ENCODE data around the gene FAM133A. TPM values are rescaled to one million over a fixed set of nuclear protein-coding genes. Genes with fewer than 3 reads are reported as not detected.
A peak's percentile ranks its signal among the peaks of the same experiment; 100 is the strongest.

Gene FAM133A
- total and polyA plus RNA-seq, 2 experiments from 2014 or later = 0.11 to 0.20 TPM

DNA sequence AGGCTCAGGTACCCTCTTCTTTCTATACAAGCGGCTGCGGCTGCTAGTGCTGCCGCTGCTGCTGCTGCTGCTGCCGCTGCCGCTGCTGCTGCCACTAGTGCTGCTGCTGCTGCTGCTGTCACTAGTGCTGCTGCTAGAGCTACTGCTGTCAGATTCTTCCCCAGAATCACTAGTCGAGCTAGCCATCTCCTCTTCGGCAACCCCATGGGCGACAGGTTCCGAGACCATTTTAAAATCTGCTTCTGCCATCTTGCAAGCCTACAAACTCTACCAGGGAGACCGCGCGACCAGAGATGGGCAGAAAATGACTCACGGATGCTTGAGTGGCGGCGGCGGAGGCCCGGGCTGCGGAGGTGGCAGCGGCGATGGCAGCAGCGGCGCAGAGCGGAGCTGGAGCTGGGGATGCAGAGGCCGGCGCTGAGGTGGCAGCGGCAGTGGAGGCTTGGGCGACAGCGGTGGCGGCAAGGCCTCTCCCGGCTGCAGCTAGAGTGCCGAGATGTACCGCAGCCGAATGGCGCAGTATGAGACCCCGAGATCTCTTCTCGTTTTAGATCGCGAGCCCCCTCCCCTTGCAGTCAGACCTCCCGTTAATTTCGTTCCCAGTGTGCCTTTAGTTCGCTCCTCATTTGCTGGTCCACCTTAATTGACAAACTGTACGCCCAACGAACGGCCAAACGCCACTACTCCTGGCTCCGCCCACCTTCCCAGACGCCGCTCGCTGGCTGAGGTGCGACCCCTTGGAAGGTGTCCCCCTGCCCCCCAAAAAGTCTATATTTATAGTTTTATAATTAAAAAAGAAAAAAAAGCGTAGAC lies 744 bp upstream of the FAM133A start, which contains the start of gene NAP1L3:
Gene NAP1L3 (minus strand): TSS at position 523 of the 813 bp plus-strand sequence. CDS start 274 bp downstream, at position 249.
- H3K4me1 ChIP-seq (ENCODE audit: insufficient read depth) = no peaks in the 10 kb centered on the region
- no peaks in the 10 kb centered on the region for H3K36me3 ChIP-seq (ENCODE audit: low read depth)
- no peaks in the 10 kb centered on the region for H3K9me2 ChIP-seq (ENCODE audit: insufficient read depth)
- WGBS, 2 experiments (ENCODE audit: low coverage in 1 of 2, low lambda C conversion rate in 2 of 2, missing lambda C conversion rate in 2 of 2) = 1 to 2% methylated on average over 20 to 33 of the region's 51 CpGs
- peak within 1 kb of the TSS; percentile 88 for H2AFZ ChIP-seq
- peaks cover 7% of the 10 kb centered on the region; the same call in 1 of the 2 replicates for H3F3A ChIP-seq (ENCODE audit: insufficient read depth)
- peak; percentile 84 for DNase-seq
- H3K27me3 ChIP-seq (replicated peaks; ENCODE audit: insufficient read depth) = no peaks in the 10 kb centered on the region
- peak within 1 kb of the TSS; percentile 90 for H3K4me3 ChIP-seq
- no peaks in the 10 kb centered on the region for H4K20me1 ChIP-seq (ENCODE audit: insufficient read depth)
- no peaks in the 10 kb centered on the region for H3K79me2 ChIP-seq (ENCODE audit: insufficient read depth)
- peak within 1 kb of the TSS; percentile 87 for H3K9ac ChIP-seq
- in situ Hi-C loops (cut with MboI) = no loop called here
- H3K9me3 ChIP-seq (ENCODE audit: low read depth) = no peaks in the 10 kb centered on the region
- peak within 1 kb of the TSS; percentile 85 for H3K27ac ChIP-seq
- H3K4me2 ChIP-seq (ENCODE audit: unreplicated experiment) = peak within 1 kb of the TSS; percentile 88
- TF ChIP-seq EZH2phosphoT487 (IDR thresholded peaks at IDR 0.05; ENCODE audit: insufficient read depth, low read depth) (no peak), EZH2 (IDR thresholded peaks at IDR 0.05; ENCODE audit: insufficient read depth, poor library complexity, severe bottlenecking) (no peak)

DNA sequence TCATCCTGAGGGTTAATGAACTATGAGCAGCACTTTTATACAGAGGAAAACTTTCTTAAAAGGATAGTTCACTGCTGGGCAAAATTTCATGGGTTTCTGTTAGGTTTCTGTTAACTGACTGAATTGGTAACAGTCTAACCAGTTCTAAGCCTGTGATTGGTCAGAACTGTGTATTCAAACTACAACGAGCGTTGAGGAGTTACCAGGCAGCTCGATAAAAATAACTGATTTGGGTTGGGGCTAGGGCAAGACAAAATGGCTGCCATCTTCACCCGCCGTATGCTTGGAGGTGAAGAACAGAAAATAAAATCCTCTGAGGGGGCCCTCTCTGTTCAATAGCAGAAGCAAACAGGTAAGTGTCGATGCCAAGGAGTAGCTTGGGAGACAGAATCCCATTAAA lies 22.0 kb downstream of the FAM133A start:
- 69 to 79% methylated on average over 6 of the region's 6 CpGs for WGBS, 2 experiments (ENCODE audit: low coverage in 1 of 2, low lambda C conversion rate in 2 of 2, missing lambda C conversion rate in 2 of 2)
- H4K20me1 ChIP-seq (ENCODE audit: insufficient read depth) = no peaks in the 10 kb centered on the region

DNA sequence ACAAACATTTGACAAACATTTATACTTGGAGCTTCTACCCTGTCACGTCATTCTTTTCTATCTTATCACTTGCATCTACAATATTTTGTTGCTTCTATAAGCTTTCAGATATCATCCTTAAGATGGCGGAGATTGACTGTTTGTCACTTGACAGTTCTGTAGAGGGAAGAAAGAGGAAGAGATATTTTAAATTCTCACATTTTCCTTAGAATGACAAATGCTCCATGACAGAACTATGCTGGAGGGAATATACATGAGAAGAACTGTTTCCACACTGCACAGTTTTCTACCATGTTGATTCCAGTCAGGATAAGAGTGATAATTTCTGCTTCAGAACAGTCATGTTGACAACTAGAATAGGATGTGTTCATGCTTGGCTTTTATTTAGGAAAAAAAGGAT lies 29.7 kb downstream of the FAM133A start:
- Histone ChIP-seq H4K20me1 (ENCODE audit: insufficient read depth) (no peaks in the 10 kb centered on the region), H3K9ac (no peak overlapping the region), H3K4me3 (no peak overlapping the region), H3K9me2 (ENCODE audit: insufficient read depth) (no peaks in the 10 kb centered on the region), H3K27me3 (replicated peaks; ENCODE audit: insufficient read depth) (no peaks in the 10 kb centered on the region), H3K4me1 (ENCODE audit: insufficient read depth) (no peaks in the 10 kb centered on the region), H2AFZ (no peak overlapping the region), H3K79me2 (ENCODE audit: insufficient read depth) (no peaks in the 10 kb centered on the region), H3K36me3 (ENCODE audit: low read depth) (no peaks in the 10 kb centered on the region), H3K9me3 (ENCODE audit: low read depth) (no peaks in the 10 kb centered on the region), H3F3A (ENCODE audit: insufficient read depth) (no peaks in the 10 kb centered on the region), H3K4me2 (ENCODE audit: unreplicated experiment) (no peak overlapping the region), H3K27ac (no peak overlapping the region)
- 29 to 48% methylated on average over 2 of the region's 2 CpGs for WGBS, 2 experiments (ENCODE audit: low coverage in 1 of 2, low lambda C conversion rate in 2 of 2, missing lambda C conversion rate in 2 of 2)
- no peak for DNase-seq
- TF ChIP-seq EZH2phosphoT487 (IDR thresholded peaks at IDR 0.05; ENCODE audit: insufficient read depth, low read depth) (no peak), EZH2 (IDR thresholded peaks at IDR 0.05; ENCODE audit: insufficient read depth, poor library complexity, severe bottlenecking) (no peak)
- in situ Hi-C loops (cut with MboI) = no loop called here

More for the DNA sequence above, 22.0 kb downstream of the FAM133A start:
- Histone ChIP-seq H3K27ac (no peak overlapping the region), H3K27me3 (replicated peaks; ENCODE audit: insufficient read depth) (no peaks in the 10 kb centered on the region), H3K9me3 (ENCODE audit: low read depth) (no peaks in the 10 kb centered on the region), H3K79me2 (ENCODE audit: insufficient read depth) (no peaks in the 10 kb centered on the region), H3K4me2 (ENCODE audit: unreplicated experiment) (no peak overlapping the region), H3K4me3 (no peak overlapping the region), H2AFZ (no peak overlapping the region), H3K36me3 (ENCODE audit: low read depth) (no peaks in the 10 kb centered on the region), H3K9ac (no peak overlapping the region), H3K4me1 (ENCODE audit: insufficient read depth) (no peaks in the 10 kb centered on the region), H3K9me2 (ENCODE audit: insufficient read depth) (no peaks in the 10 kb centered on the region), H3F3A (ENCODE audit: insufficient read depth) (no peaks in the 10 kb centered on the region)
- DNase-seq = no peak
- TF ChIP-seq EZH2 (IDR thresholded peaks at IDR 0.05; ENCODE audit: insufficient read depth, poor library complexity, severe bottlenecking) = no peak
- TF ChIP-seq EZH2phosphoT487 (IDR thresholded peaks at IDR 0.05; ENCODE audit: insufficient read depth, low read depth) = no peak
- in situ Hi-C loops (cut with MboI) = no loop called here

DNA sequence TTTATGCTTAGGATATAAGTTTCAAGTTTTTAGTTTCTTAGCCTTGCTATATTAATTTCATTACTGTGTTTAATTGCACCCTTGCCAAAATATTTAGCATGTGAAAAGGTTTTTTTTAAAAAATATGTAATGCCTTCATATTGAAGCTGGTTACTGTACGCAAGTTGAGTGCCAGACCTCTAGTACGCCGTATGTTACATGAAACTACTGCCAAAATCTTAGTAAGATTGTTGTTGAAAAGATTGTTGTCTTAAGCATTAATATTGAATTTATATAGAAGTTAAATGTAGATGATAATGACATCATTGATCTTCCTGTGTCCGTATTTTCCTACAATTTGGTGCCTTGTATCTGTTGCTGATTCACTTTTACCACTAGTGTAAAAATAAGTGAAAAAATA lies 37.1 kb downstream of the FAM133A start:
- TF ChIP-seq EZH2phosphoT487 (IDR thresholded peaks at IDR 0.05; ENCODE audit: insufficient read depth, low read depth) (no peak), EZH2 (IDR thresholded peaks at IDR 0.05; ENCODE audit: insufficient read depth, poor library complexity, severe bottlenecking) (no peak)
- no peak overlapping the region for H3K27ac ChIP-seq
- H3K4me3 ChIP-seq = no peak overlapping the region
- H4K20me1 ChIP-seq (ENCODE audit: insufficient read depth) = no peaks in the 10 kb centered on the region
- H3K27me3 ChIP-seq (replicated peaks; ENCODE audit: insufficient read depth) = no peaks in the 10 kb centered on the region
- H3K79me2 ChIP-seq (ENCODE audit: insufficient read depth) = no peaks in the 10 kb centered on the region
- no peak for DNase-seq
- no peaks in the 10 kb centered on the region for H3K9me2 ChIP-seq (ENCODE audit: insufficient read depth)
- H3K9me3 ChIP-seq (ENCODE audit: low read depth) = no peaks in the 10 kb centered on the region
- 14 to 16% methylated on average over 4 of the region's 4 CpGs for WGBS, 2 experiments (ENCODE audit: low coverage in 1 of 2, low lambda C conversion rate in 2 of 2, missing lambda C conversion rate in 2 of 2)
- no peak overlapping the region for H2AFZ ChIP-seq
- in situ Hi-C loops (cut with MboI) = no loop called here
- no peaks in the 10 kb centered on the region for H3K36me3 ChIP-seq (ENCODE audit: low read depth)
- H3K4me1 ChIP-seq (ENCODE audit: insufficient read depth) = no peaks in the 10 kb centered on the region
- no peak overlapping the region for H3K9ac ChIP-seq
- H3F3A ChIP-seq (ENCODE audit: insufficient read depth) = no peaks in the 10 kb centered on the region
- no peak overlapping the region for H3K4me2 ChIP-seq (ENCODE audit: unreplicated experiment)

Measured in GM23248 (cell line).